Measurements from ENCODE around the gene APOBEC3A. TPM values are rescaled to one million over a fixed set of nuclear protein-coding genes. Genes with fewer than 3 reads are reported as not detected.

The APOBEC3A gene
- total and polyA plus RNA-seq, 2 donors (not counting 1 experiment from before 2014, with no cell fraction given): 2.8 TPM; not detected in 1

GRCh38 chr22:38927033-38927781 is 30.2 kb upstream of the APOBEC3A start:
- Histone ChIP-seq H3K36me3 (replicated peaks in 1 of 2; ENCODE audit: control extremely low read depth in 1 of 2, control insufficient read depth in 1 of 2, extremely low read depth in 1 of 2, insufficient read depth in 2 of 2, low read length in 1 of 2) (no peaks in the 10 kb centered on the region), H4K20me1 (ENCODE audit: control insufficient read depth, insufficient read depth, low read length, poor library complexity, severe bottlenecking) (no peaks in the 10 kb centered on the region), H3K9me3 (ENCODE audit: control extremely low read depth in 1 of 3, control insufficient read depth in 2 of 3, insufficient read depth in 1 of 3, low read length in 2 of 3) (no peaks in the 10 kb centered on the region), H3K4me2 (replicated peaks; ENCODE audit: low read depth, low read length, poor library complexity, severe bottlenecking) (peak overlapping the region; percentile 53), H2AFZ (ENCODE audit: insufficient read depth, low read depth, low read length, poor library complexity, severe bottlenecking) (peak overlapping the region; percentile 42), H3K9ac (ENCODE audit: low read length) (no peak overlapping the region), H3K79me2 (ENCODE audit: control insufficient read depth, insufficient read depth, low read length) (no peaks in the 10 kb centered on the region), H3K27me3 (replicated peaks in 1 of 4; ENCODE audit: control extremely low read depth in 1 of 4, control insufficient read depth in 3 of 4, insufficient read depth in 4 of 4, low read length in 3 of 4) (peaks cover 0 to 30% (median 15%) of the 10 kb centered on the region in 4 experiments), H3K4me3 (ENCODE audit: control extremely low read depth in 1 of 5, extremely low read depth in 1 of 5, insufficient read depth in 1 of 5, low read depth in 2 of 5, low read length in 4 of 5) (no peak overlapping the region), H3K4me1 (ENCODE audit: control insufficient read depth in 2 of 2, insufficient read depth in 2 of 2, low read length in 2 of 2) (peaks cover 3% of the 10 kb centered on the region in 2 donors), H3K27ac (ENCODE audit: low read length in 2 of 2) (no peak overlapping the region)
- no peaks in the 10 kb centered on the region for H3K9me3 Mint-ChIP-seq (ENCODE audit: insufficient read depth)
- H3K27me3 Mint-ChIP-seq: peaks cover 42% of the 10 kb centered on the region
- ATAC-seq (ENCODE audit: low read depth): peak; percentile 61
- intact Hi-C loops (cut with micrococcal nuclease): no loop called here
- H3K4me3 Mint-ChIP-seq: peak overlapping the region; percentile 50
- H3K27ac Mint-ChIP-seq: no peak overlapping the region
- CTCF ChIA-PET: interaction anchor here (1.5 to 1.8 kb wide), 3 partner anchors 24 to 309 kb away, joined by 3 to 6 read pairs (median 3); no protein-coding TSS in a partner anchor
- WGBS (ENCODE audit: insufficient coverage): 9% methylated on average over 25 of the region's 39 CpGs
- TF ChIP-seq CTCF (IDR thresholded peaks at IDR 0.05) (peak; percentile 54), EZH2 (IDR thresholded peaks at IDR 0.05; ENCODE audit: borderline replicate concordance, insufficient read depth, low read depth, low read length, poor library complexity, severe bottlenecking) (no peak)
- peaks cover 4% of the 10 kb centered on the region for H3K4me1 Mint-ChIP-seq
- POLR2A ChIA-PET: no interaction called here
- DNase-seq: peak; percentile 54

GRCh38 chr22:38930512-38930911 is 26.9 kb upstream of the APOBEC3A start:
- WGBS (ENCODE audit: insufficient coverage): 70% methylated on average over 2 of the region's 3 CpGs
- CTCF ChIA-PET: interaction anchor here (0.7 to 0.8 kb wide), 2 partner anchors 10 to 73 kb away, joined by 3 read pairs; no protein-coding TSS in a partner anchor
- Histone ChIP-seq H3K27me3 (replicated peaks in 1 of 4; ENCODE audit: control extremely low read depth in 1 of 4, control insufficient read depth in 3 of 4, insufficient read depth in 4 of 4, low read length in 3 of 4) (peaks cover 0 to 24% (median 13%) of the 10 kb centered on the region in 4 experiments), H4K20me1 (ENCODE audit: control insufficient read depth, insufficient read depth, low read length, poor library complexity, severe bottlenecking) (no peaks in the 10 kb centered on the region), H3K9me3 (ENCODE audit: control extremely low read depth in 1 of 3, control insufficient read depth in 2 of 3, insufficient read depth in 1 of 3, low read length in 2 of 3) (no peaks in the 10 kb centered on the region), H3K9ac (ENCODE audit: low read length) (no peak overlapping the region), H3K36me3 (replicated peaks in 1 of 2; ENCODE audit: control extremely low read depth in 1 of 2, control insufficient read depth in 1 of 2, extremely low read depth in 1 of 2, insufficient read depth in 2 of 2, low read length in 1 of 2) (no peaks in the 10 kb centered on the region), H2AFZ (ENCODE audit: insufficient read depth, low read depth, low read length, poor library complexity, severe bottlenecking) (no peak overlapping the region), H3K79me2 (ENCODE audit: control insufficient read depth, insufficient read depth, low read length) (no peaks in the 10 kb centered on the region), H3K4me3 (ENCODE audit: control extremely low read depth in 1 of 5, extremely low read depth in 1 of 5, insufficient read depth in 1 of 5, low read depth in 2 of 5, low read length in 4 of 5) (no peak overlapping the region), H3K4me2 (replicated peaks; ENCODE audit: low read depth, low read length, poor library complexity, severe bottlenecking) (no peak overlapping the region), H3K4me1 (ENCODE audit: control insufficient read depth in 2 of 2, insufficient read depth in 2 of 2, low read length in 2 of 2) (peaks cover 3% of the 10 kb centered on the region in 2 donors), H3K27ac (ENCODE audit: low read length in 2 of 2) (no peak overlapping the region)
- Mint-ChIP-seq H3K4me1 (peaks cover 4% of the 10 kb centered on the region), H3K27ac (no peak overlapping the region), H3K9me3 (ENCODE audit: insufficient read depth) (no peaks in the 10 kb centered on the region), H3K27me3 (peaks cover 34% of the 10 kb centered on the region), H3K4me3 (no peak overlapping the region)
- POLR2A ChIA-PET: no interaction called here
- no peak for DNase-seq
- no peak for ATAC-seq (ENCODE audit: low read depth)
- intact Hi-C loops (cut with micrococcal nuclease): no loop called here
- TF ChIP-seq CTCF (IDR thresholded peaks at IDR 0.05): no peak

Data from B cell (primary cell).